SK-N-SH treated with all-trans-retinoic acid at 6 μM for 48 hours (cell line): ENCODE measurements around the gene FAM13B.

Experiments
- ARNTL ChIP-seq: fragments of 450-650 bp; formaldehyde crosslinking; IDR thresholded peaks from 2 replicates; pipeline ENCODE4 v1.5.0; 2020; ENCODE audit warnings: low read depth, mild to moderate bottlenecking, moderate library complexity, borderline replicate concordance
- CSRNP3 ChIP-seq: fragments of 250-450 bp; sonication (Bioruptor Pico); IDR thresholded peaks from 2 replicates; pipeline ENCODE4 v1.5.1; 2021; ENCODE audit warnings: mild to moderate bottlenecking, moderate library complexity
- GLIS3 ChIP-seq: fragments of 250-450 bp; sonication (Bioruptor Pico); IDR thresholded peaks from 2 replicates; pipeline ENCODE4 v1.5.0; 2020; ENCODE audit warnings: mild to moderate bottlenecking, moderate library complexity
- PATZ1 ChIP-seq: fragments of 250-450 bp; sonication (Bioruptor Pico); IDR thresholded peaks from 2 replicates; pipeline ENCODE4 v1.8.0; 2020; ENCODE audit warnings: mild to moderate bottlenecking, moderate library complexity, borderline replicate concordance
- PPARA ChIP-seq: fragments of 250-450 bp; sonication (Bioruptor Pico); IDR thresholded peaks from 2 replicates; pipeline ENCODE4 v1.5.0; 2020; ENCODE audit warnings: mild to moderate bottlenecking, borderline replicate concordance
- RARB ChIP-seq: fragments of 250-450 bp; sonication (Bioruptor Pico); IDR thresholded peaks from 2 replicates; pipeline ENCODE4 v1.8.0; 2021; ENCODE audit warnings: mild to moderate bottlenecking, moderate library complexity
- SNAI2 ChIP-seq: fragments of 250-450 bp; sonication (Bioruptor Pico); IDR thresholded peaks from 2 replicates; pipeline ENCODE4 v1.5.0; 2020; ENCODE audit warnings: mild to moderate bottlenecking, moderate library complexity
- TOX ChIP-seq: fragments of 250-450 bp; sonication (Bioruptor Pico); IDR thresholded peaks from 2 replicates; pipeline ENCODE4 v1.8.0; 2021; ENCODE audit warnings: mild to moderate bottlenecking, moderate library complexity, borderline replicate concordance
- ZC3H10 ChIP-seq: fragments of 250-450 bp; sonication (Bioruptor Pico); IDR thresholded peaks from 2 replicates; pipeline ENCODE4 v1.5.1; 2021; ENCODE audit warnings: mild to moderate bottlenecking, moderate library complexity
- ZFP3 ChIP-seq: fragments of 250-450 bp; sonication (Bioruptor Pico); IDR thresholded peaks from 2 replicates; pipeline ENCODE4 v1.5.0; 2020; ENCODE audit warnings: mild to moderate bottlenecking, moderate library complexity
- ZFP30 ChIP-seq: fragments of 450-650 bp; formaldehyde crosslinking; IDR thresholded peaks from 2 replicates; pipeline ENCODE4 v1.5.0; 2022; ENCODE audit warnings: mild to moderate bottlenecking, moderate library complexity
- ZNF565 ChIP-seq: fragments of 450-650 bp; formaldehyde crosslinking; conservative IDR thresholded peaks from 2 replicates; pipeline ENCODE4 v1.5.0; 2020; ENCODE audit warnings: low read depth, mild to moderate bottlenecking, moderate library complexity
- ZNF8 ChIP-seq: fragments of 450-650 bp; formaldehyde crosslinking; IDR thresholded peaks from 2 replicates; pipeline ENCODE4 v1.5.0; 2020; ENCODE audit warnings: mild to moderate bottlenecking, moderate library complexity
- TF ChIP-seq, protein P1 (sequence below): fragments of 250-450 bp; sonication (Bioruptor Pico); IDR thresholded peaks from 2 replicates; pipeline ENCODE4 v1.5.1; 2020; ENCODE audit warnings: low read depth, mild to moderate bottlenecking, moderate library complexity

- TF ChIP-seq SNAI2 (CRISPR knock-in tag): no peak
- no peak for TF ChIP-seq ZC3H10 (CRISPR knock-in tag)
- TF ChIP-seq PATZ1 (CRISPR knock-in tag): no peak
- TF ChIP-seq GLIS3 (CRISPR knock-in tag): no peak
- TF ChIP-seq ARNTL (CRISPR knock-in tag): no peak
- TF ChIP-seq CSRNP3 (CRISPR knock-in tag): no peak
- no peak for TF ChIP-seq RARB
- TF ChIP-seq ZFP30 (CRISPR knock-in tag): no peak
- TF ChIP-seq, protein P1, sequence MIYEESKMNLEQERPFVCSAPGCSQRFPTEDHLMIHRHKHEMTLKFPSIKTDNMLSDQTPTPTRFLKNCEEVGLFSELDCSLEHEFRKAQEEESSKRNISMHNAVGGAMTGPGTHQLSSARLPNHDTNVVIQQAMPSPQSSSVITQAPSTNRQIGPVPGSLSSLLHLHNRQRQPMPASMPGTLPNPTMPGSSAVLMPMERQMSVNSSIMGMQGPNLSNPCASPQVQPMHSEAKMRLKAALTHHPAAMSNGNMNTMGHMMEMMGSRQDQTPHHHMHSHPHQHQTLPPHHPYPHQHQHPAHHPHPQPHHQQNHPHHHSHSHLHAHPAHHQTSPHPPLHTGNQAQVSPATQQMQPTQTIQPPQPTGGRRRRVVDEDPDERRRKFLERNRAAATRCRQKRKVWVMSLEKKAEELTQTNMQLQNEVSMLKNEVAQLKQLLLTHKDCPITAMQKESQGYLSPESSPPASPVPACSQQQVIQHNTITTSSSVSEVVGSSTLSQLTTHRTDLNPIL: no peak
- no peak for TF ChIP-seq ZFP3 (CRISPR knock-in tag)
- TF ChIP-seq PPARA (CRISPR knock-in tag): no peak
- TF ChIP-seq ZNF565: no peak
- TF ChIP-seq ZNF8: no peak
- no peak for TF ChIP-seq TOX
Observed at GRCh38 chr5:137937994-137938750, 94.7 kb downstream of the FAM13B start.
